AG10803 (cell line): ENCODE measurements around the gene MICU1.
"Not testable (repeated sequence)": the region's sequence is repeated elsewhere in the genome, so short reads cannot be mapped to it uniquely, and the experiment has no call there.

Experiments
- DNase-seq: peaks from one replicate; pipeline ENCODE4 v3.0.0; 2010; ENCODE audit warnings: low read depth
- H3K4me3 ChIP-seq: 2 replicates; pipeline ENCODE4 v1.5.1; 2011; ENCODE audit warnings: mild to moderate bottlenecking, low read length, control low read depth
- TF ChIP-seq, protein P1 (sequence below): conservative IDR thresholded peaks from 2 replicates; pipeline ENCODE4 v1.5.1; 2011; ENCODE audit warnings: mild to moderate bottlenecking, low read length, control low read depth, inconsistent platforms

MICU1 gene

DNA sequence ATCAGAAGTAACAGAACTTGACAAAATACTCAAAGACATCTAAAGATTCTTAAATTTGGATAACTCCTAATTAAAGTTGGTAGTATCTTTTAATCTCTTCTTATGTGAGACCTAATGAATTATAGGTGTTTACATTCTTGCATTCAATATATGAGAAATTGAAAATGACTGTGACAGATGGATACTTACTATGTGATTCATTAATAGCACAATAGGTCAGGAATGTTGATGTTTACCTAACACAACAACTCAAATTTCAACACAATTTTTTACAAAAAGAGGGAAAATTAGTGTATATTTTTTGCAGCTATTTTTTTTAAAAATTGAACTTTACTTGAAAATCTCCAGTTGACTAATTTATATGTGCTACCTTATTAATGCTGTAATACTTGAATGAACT, 34.3 kb upstream of the MICU1 start:
- DNase-seq: no peak
- TF ChIP-seq, protein P1, sequence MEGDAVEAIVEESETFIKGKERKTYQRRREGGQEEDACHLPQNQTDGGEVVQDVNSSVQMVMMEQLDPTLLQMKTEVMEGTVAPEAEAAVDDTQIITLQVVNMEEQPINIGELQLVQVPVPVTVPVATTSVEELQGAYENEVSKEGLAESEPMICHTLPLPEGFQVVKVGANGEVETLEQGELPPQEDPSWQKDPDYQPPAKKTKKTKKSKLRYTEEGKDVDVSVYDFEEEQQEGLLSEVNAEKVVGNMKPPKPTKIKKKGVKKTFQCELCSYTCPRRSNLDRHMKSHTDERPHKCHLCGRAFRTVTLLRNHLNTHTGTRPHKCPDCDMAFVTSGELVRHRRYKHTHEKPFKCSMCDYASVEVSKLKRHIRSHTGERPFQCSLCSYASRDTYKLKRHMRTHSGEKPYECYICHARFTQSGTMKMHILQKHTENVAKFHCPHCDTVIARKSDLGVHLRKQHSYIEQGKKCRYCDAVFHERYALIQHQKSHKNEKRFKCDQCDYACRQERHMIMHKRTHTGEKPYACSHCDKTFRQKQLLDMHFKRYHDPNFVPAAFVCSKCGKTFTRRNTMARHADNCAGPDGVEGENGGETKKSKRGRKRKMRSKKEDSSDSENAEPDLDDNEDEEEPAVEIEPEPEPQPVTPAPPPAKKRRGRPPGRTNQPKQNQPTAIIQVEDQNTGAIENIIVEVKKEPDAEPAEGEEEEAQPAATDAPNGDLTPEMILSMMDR: no peak

DNA sequence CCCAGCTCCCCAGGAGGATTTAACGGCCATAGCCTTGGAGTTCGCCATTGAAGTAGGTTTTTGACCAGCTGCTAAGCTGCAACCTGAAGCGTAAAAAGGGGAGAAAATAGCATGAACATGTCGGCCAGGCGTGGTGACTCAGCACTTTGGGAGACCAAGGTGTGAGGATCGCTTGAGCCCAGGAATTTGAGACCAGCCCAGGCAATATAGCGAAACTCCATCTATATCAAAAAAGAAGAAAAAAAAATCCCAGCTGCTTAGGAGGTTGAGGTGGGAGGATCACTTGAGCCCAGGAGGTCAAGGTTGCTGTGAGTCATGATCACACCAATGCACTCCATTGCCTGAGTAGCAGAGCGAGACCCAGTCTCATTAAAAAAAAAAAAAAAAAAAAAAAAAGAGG, 33.8 kb upstream of the MICU1 start:
- TF ChIP-seq, protein P1: no peak
- H3K4me3 ChIP-seq: no peak overlapping the region
- DNase-seq: no peak

More for the DNA sequence above, 34.3 kb upstream of the MICU1 start:
- H3K4me3 ChIP-seq: no peak overlapping the region

- TF ChIP-seq, protein P1: no peak
- no peak overlapping the region for H3K4me3 ChIP-seq
- DNase-seq: no peak
Measured at GRCh38 chr10:72658696-72659400, 33.0 kb upstream of the MICU1 start.

DNA sequence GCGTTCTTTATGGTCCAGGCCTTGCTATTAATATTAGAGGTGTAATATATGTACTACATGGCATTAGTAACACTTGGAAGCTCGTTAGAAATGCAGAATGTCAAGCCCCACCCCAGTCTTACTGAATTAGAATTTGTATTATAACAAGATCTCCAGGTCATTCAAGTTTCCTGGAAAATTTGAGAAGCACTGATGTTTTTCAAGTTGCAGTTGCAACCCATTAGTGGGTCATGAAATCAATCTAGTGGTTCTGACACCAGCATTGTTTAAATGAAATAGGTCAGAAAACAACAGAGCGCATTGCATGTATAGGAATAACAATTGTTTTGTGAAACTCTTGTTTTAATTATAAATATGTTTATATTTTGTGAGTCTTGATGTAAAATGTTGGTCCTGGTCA, 28.8 kb upstream of the MICU1 start:
- H3K4me3 ChIP-seq: no peak overlapping the region
- TF ChIP-seq, protein P1: no peak
- no peak for DNase-seq

GRCh38 chr10:72653383-72654096, 27.7 kb upstream of the MICU1 start:
- H3K4me3 ChIP-seq: no peak overlapping the region
- TF ChIP-seq, protein P1: no peak
- no peak for DNase-seq

- TF ChIP-seq, protein P1: no peak
- no peak for DNase-seq
- no peak overlapping the region for H3K4me3 ChIP-seq
Measured at GRCh38 chr10:72649291-72649690, 23.4 kb upstream of the MICU1 start.

DNA sequence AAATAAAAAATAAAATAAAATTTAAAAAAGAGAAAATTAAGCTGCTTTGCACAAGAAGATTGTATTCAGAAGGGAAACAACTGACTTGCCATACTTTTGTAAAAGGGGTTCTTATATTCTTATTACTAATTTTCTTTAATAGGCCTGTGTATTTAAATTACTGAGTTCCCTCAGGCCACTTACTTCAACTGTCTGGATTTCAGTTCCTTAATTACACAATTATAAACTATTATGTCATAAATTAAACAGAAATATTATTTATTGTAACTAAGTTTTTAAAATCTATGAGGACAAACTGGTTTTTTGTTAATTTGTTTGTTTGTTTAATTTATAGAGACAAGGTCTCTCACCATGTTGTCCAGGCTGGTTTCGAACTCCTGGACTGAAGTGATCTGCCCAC, 22.4 kb upstream of the MICU1 start:
- TF ChIP-seq, protein P1: no peak
- DNase-seq: no peak
- no peak overlapping the region for H3K4me3 ChIP-seq

- H3K4me3 ChIP-seq, DNase-seq: not testable (repeated sequence)
Measured at GRCh38 chr10:72646971-72647370, 21.1 kb upstream of the MICU1 start.
